MCF 10A (cell line): ENCODE data around the gene NR1H4. TPM values are rescaled to one million over a fixed set of nuclear protein-coding genes. Genes with fewer than 3 reads are reported as not detected.

Experiments
- BruUV-seq: library from RNA; stranded (reverse); fragments of 400-500 nt; replicated peaks from 2 replicates; lab custom pipeline; 2021; lab: Mats Ljungman, UMichigan
- CTCF ChIA-PET: fragments of 300-600 bp; sonication (Branson Sonifier 250); formaldehyde crosslinking; extraction: SDS; loops from one replicate; lab custom pipeline; 2021; ENCODE audit warnings: antibody characterized with exemption, inconsistent platforms; lab: Yijun Ruan, JAX
- POLR2A ChIA-PET: fragments of 300-600, 350-650 bp; sonication (Branson Sonifier 250); formaldehyde crosslinking; extraction: SDS; loops from one replicate; lab custom pipeline; 2020; ENCODE audit warnings: antibody characterized with exemption, inconsistent platforms; lab: Yijun Ruan, JAX
- DNase-seq: peaks from one replicate; pipeline ENCODE4 v3.0.0-alpha.2; 2018; ENCODE audit not compliant: unreplicated experiment
- H3K27ac Mint-ChIP-seq: one replicate; pipeline ENCODE4 v1.8.0; 2022; ENCODE audit warnings: mild to moderate bottlenecking, low read depth, mixed read lengths; ENCODE audit not compliant: unreplicated experiment
- H3K27me3 Mint-ChIP-seq: one replicate; pipeline ENCODE4 v1.8.0; 2022; ENCODE audit warnings: mixed read lengths; ENCODE audit not compliant: insufficient read depth, unreplicated experiment
- H3K36me3 Mint-ChIP-seq: one replicate; pipeline ENCODE4 v1.8.0; 2022; ENCODE audit warnings: mild to moderate bottlenecking, moderate library complexity, mixed read lengths; ENCODE audit not compliant: insufficient read depth, unreplicated experiment
- H3K4me1 Mint-ChIP-seq: one replicate; pipeline ENCODE4 v1.8.0; 2022; ENCODE audit warnings: mixed read lengths; ENCODE audit not compliant: insufficient read depth, unreplicated experiment
- H3K4me3 Mint-ChIP-seq: one replicate; pipeline ENCODE4 v1.8.0; 2022; ENCODE audit warnings: mild to moderate bottlenecking, moderate library complexity, mixed read lengths; ENCODE audit not compliant: unreplicated experiment
- H3K9me3 Mint-ChIP-seq: one replicate; pipeline ENCODE4 v1.8.0; 2022; ENCODE audit warnings: mixed read lengths; ENCODE audit not compliant: unreplicated experiment
- intact Hi-C: fragments of 100-400 bp; cut with micrococcal nuclease; formaldehyde crosslinking; loops from 2 replicates; pipeline ENCODE4 v1.14.1; 2022
- total RNA-seq: library from RNA; stranded (reverse); gene quantifications from 2 replicates; pipeline ENCODE4 v1.2.3, GENCODE V29; 2022
- TF ChIP-seq, protein P1 (sequence below): fragments of 200-600 bp; IDR thresholded peaks from one replicate; pipeline ENCODE4 v1.8.0; 2022; ENCODE audit warnings: antibody characterized with exemption, mild to moderate bottlenecking; ENCODE audit not compliant: unreplicated experiment

NR1H4 gene
- total RNA-seq, 1 experiment from 2014 or later: not detected

DNA sequence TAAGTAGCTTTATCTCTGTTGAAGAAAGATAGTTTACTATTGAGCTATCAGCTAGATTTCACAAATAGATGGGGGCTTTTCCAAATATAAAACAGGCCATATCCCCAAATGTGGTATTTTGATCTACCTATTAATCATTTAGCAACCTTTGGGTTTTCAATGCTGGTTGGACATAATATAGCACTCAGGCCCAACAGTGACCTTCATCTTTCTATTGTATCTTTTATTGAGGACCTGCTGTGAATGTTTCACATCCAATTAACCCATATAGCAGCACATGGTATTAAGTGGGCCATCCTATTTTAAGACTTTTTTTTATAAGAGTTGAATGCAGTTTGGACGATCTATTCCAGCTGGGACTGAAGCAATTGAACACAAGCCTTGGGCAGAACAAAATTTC, 10.0 kb upstream of the NR1H4 start:
- intact Hi-C loops: no loop called here
- BruUV-seq: no TSS peak
- ChIA-PET POLR2A (no interaction called here), CTCF (interaction anchor here (0.7 to 1.0 kb wide), 2 partner anchors 16 to 59 kb away, joined by 3 read pairs; no protein-coding TSS in a partner anchor)
- no peak for DNase-seq
- Mint-ChIP-seq H3K27me3 (no peaks in the 10 kb centered on the region), H3K4me1 (no peaks in the 10 kb centered on the region), H3K27ac (no peak overlapping the region), H3K9me3 (no peaks in the 10 kb centered on the region), H3K4me3 (no peak overlapping the region), H3K36me3 (no peaks in the 10 kb centered on the region)
- TF ChIP-seq, protein P1, sequence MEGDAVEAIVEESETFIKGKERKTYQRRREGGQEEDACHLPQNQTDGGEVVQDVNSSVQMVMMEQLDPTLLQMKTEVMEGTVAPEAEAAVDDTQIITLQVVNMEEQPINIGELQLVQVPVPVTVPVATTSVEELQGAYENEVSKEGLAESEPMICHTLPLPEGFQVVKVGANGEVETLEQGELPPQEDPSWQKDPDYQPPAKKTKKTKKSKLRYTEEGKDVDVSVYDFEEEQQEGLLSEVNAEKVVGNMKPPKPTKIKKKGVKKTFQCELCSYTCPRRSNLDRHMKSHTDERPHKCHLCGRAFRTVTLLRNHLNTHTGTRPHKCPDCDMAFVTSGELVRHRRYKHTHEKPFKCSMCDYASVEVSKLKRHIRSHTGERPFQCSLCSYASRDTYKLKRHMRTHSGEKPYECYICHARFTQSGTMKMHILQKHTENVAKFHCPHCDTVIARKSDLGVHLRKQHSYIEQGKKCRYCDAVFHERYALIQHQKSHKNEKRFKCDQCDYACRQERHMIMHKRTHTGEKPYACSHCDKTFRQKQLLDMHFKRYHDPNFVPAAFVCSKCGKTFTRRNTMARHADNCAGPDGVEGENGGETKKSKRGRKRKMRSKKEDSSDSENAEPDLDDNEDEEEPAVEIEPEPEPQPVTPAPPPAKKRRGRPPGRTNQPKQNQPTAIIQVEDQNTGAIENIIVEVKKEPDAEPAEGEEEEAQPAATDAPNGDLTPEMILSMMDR: no peak

DNA sequence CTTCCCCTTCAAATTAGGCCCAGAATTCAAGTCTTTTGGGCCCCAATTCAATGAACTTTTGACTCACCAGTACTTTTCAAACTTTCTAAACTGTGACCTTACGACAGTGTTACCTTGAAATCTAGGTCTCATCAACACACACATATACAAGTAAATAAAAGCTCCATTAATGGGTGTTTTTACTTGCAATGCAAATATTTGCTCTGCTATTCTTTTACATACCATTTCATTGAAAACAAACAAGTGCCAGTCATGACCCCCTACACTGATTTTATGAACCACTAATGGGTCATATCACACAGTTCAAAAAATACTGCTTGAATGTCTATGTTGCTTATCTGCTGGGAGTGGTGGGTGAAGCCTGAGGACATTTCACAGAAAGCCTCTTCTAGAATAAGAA, 9.1 kb upstream of the NR1H4 start:
- Mint-ChIP-seq H3K36me3 (no peaks in the 10 kb centered on the region), H3K4me3 (no peak overlapping the region), H3K27me3 (no peaks in the 10 kb centered on the region), H3K9me3 (no peaks in the 10 kb centered on the region), H3K27ac (no peak overlapping the region), H3K4me1 (no peaks in the 10 kb centered on the region)
- no TSS peak for BruUV-seq
- CTCF ChIA-PET: interaction anchor here (0.7 kb wide), 1 partner anchor 39 kb away, joined by 3 read pairs; no protein-coding TSS in a partner anchor
- intact Hi-C loops: no loop called here
- TF ChIP-seq, protein P1: no peak
- no peak for DNase-seq
- POLR2A ChIA-PET: no interaction called here

DNA sequence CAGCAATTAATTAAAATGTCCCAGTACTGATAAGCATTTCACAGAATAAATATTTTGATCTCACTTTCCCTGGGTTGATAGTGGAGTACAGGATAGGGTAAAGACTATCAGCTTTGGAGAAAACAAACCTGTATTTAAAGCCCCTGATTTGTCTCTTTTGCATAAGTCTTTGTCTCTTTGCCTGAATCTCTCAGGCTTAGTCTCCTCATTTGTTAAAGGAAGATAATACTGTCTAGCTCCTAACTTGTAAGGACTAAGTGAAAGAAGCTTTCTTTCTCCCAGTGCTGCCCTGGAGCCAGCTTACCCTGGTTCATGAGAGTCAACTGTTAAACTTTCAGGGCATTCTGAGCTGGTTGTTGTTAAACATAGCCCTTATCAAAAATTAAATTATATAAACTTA, 5.5 kb upstream of the NR1H4 start:
- H3K9me3 Mint-ChIP-seq: no peaks in the 10 kb centered on the region
- peaks cover 10% of the 10 kb centered on the region for H3K27me3 Mint-ChIP-seq
- H3K36me3 Mint-ChIP-seq: no peaks in the 10 kb centered on the region
- TF ChIP-seq, protein P1: no peak
- BruUV-seq: no TSS peak
- H3K4me1 Mint-ChIP-seq: peaks cover 8% of the 10 kb centered on the region
- no peak for DNase-seq
- ChIA-PET CTCF (interaction anchor here (0.6 kb wide), 1 partner anchor 62 kb away, joined by 3 read pairs; no protein-coding TSS in a partner anchor), POLR2A (interaction anchor here (1.1 kb wide), 1 partner anchor 9 kb away, joined by 3 read pairs; no protein-coding TSS in a partner anchor)
- no peak overlapping the region for H3K4me3 Mint-ChIP-seq
- intact Hi-C loops: no loop called here
- H3K27ac Mint-ChIP-seq: no peak overlapping the region

DNA sequence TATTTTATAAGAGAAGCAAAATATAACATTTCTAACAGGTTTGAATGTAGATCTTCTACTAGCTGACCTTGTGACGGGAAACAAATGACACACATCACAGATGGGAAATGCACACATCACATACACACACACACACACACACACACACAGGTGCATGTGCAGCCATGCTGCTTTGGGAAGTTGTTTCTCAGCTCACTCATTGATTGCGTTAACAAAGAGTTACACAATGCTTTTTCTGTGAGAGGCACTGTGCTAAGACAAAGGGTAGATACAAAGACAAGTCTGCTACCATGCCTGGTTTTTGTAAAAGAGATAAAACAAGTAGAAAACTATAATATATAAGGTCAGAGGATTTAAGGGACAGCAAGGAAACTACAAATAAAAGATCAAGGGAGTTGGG, 1.3 kb upstream of the NR1H4 start:
- intact Hi-C loops: no loop called here
- H3K4me3 Mint-ChIP-seq: no peak overlapping the region
- POLR2A ChIA-PET: no interaction called here
- CTCF ChIA-PET: interaction anchor here (0.5 to 1.1 kb wide), 3 partner anchors 28 to 124 kb away, joined by 3 to 4 read pairs (median 3); no protein-coding TSS in a partner anchor
- no peak overlapping the region for H3K27ac Mint-ChIP-seq
- TF ChIP-seq, protein P1: no peak
- H3K4me1 Mint-ChIP-seq: peaks cover 16% of the 10 kb centered on the region
- no TSS peak for BruUV-seq
- DNase-seq: peak; percentile 22
- H3K9me3 Mint-ChIP-seq: no peaks in the 10 kb centered on the region
- peaks cover 18% of the 10 kb centered on the region for H3K27me3 Mint-ChIP-seq
- H3K36me3 Mint-ChIP-seq: no peaks in the 10 kb centered on the region
